GM19463 (cell line): Measurements from ENCODE around the gene USP17L15.
"Not testable (repeated sequence)": the region's sequence is repeated elsewhere in the genome, so short reads cannot be mapped to it uniquely, and the experiment has no call there.

ENCODE experiments used
- ATAC-seq: cut with Tn5 transposase; IDR thresholded peaks from one replicate; pipeline ENCODE4 v1.9.1; 2021; ENCODE audit warnings: mild to moderate bottlenecking, moderate library complexity; ENCODE audit not compliant: unreplicated experiment

The USP17L15 gene

GRCh38 chr4:9234085-9234484 is at the start of gene USP17L15:
Gene USP17L15 (plus strand): TSS chr4:9234385. CDS start chr4:9234385, 0 bp downstream.
- not testable (repeated sequence) for ATAC-seq

GRCh38 chr4:9210357-9210756 is 23.8 kb upstream of the USP17L15 start, which contains the start of gene USP17L10:
Gene USP17L10 (plus strand): TSS chr4:9210657. CDS start chr4:9210657, 0 bp downstream.
- ATAC-seq: not testable (repeated sequence)

GRCh38 chr4:9214701-9215100 is 19.5 kb upstream of the USP17L15 start:
- not testable (repeated sequence) for ATAC-seq

GRCh38 chr4:9215105-9215504 is 19.1 kb upstream of the USP17L15 start, which contains the start of gene USP17L11:
Gene USP17L11 (plus strand): TSS chr4:9215405. CDS start chr4:9215405, 0 bp downstream.
- ATAC-seq: not testable (repeated sequence)

- ATAC-seq: not testable (repeated sequence)
Observed at GRCh38 chr4:9219852-9220251, 14.3 kb upstream of the USP17L15 start, which contains the start of gene USP17L12. Gene USP17L12 (plus strand): TSS chr4:9220152. CDS start chr4:9220152, 0 bp downstream.

- ATAC-seq: not testable (repeated sequence)
Observed at GRCh38 chr4:9224596-9224995, 9.6 kb upstream of the USP17L15 start, which contains the start of gene USP17L13. Gene USP17L13 (plus strand): TSS chr4:9224896. CDS start chr4:9224896, 0 bp downstream.

- ATAC-seq: not testable (repeated sequence)
Observed at GRCh38 chr4:9230249-9230648, 3.9 kb upstream of the USP17L15 start.

GRCh38 chr4:9238461-9238860 is 4.3 kb downstream of the USP17L15 start:
- not testable (repeated sequence) for ATAC-seq

GRCh38 chr4:9243579-9243978 is 9.4 kb downstream of the USP17L15 start, which contains the start of gene USP17L17:
Gene USP17L17 (plus strand): TSS chr4:9243879. CDS start chr4:9243879, 0 bp downstream.
- not testable (repeated sequence) for ATAC-seq

- ATAC-seq: not testable (repeated sequence)
Observed at GRCh38 chr4:9247953-9248680, 13.9 kb downstream of the USP17L15 start, which contains the start of gene USP17L18. Gene USP17L18 (plus strand): TSS chr4:9248630. CDS start chr4:9248630, 0 bp downstream.

- ATAC-seq: not testable (repeated sequence)
Observed at GRCh38 chr4:9253078-9253477, 18.9 kb downstream of the USP17L15 start, which contains the start of gene USP17L19. Gene USP17L19 (plus strand): TSS chr4:9253378. CDS start chr4:9253378, 0 bp downstream.

GRCh38 chr4:9257824-9258223 is 23.6 kb downstream of the USP17L15 start, which contains the start of gene USP17L20:
Gene USP17L20 (plus strand): TSS chr4:9258124. CDS start chr4:9258124, 0 bp downstream.
- ATAC-seq: not testable (repeated sequence)

- not testable (repeated sequence) for ATAC-seq
Observed at GRCh38 chr4:9262572-9262971, 28.4 kb downstream of the USP17L15 start, which contains the start of gene USP17L21. Gene USP17L21 (plus strand): TSS chr4:9262872. CDS start chr4:9262872, 0 bp downstream.

GRCh38 chr4:9267319-9267718 is 33.1 kb downstream of the USP17L15 start, which contains the start of gene USP17L22:
Gene USP17L22 (plus strand): TSS chr4:9267619. CDS start chr4:9267619, 0 bp downstream.
- ATAC-seq: not testable (repeated sequence)

- ATAC-seq: not testable (repeated sequence)
Observed at GRCh38 chr4:9271719-9272118, 37.5 kb downstream of the USP17L15 start.
